ENCODE measurements around the gene NGB.
"Not testable (repeated sequence)": the region's sequence is repeated elsewhere in the genome, so short reads cannot be mapped to it uniquely, and the experiment has no call there.

NGB gene, protein sequence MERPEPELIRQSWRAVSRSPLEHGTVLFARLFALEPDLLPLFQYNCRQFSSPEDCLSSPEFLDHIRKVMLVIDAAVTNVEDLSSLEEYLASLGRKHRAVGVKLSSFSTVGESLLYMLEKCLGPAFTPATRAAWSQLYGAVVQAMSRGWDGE

DNA sequence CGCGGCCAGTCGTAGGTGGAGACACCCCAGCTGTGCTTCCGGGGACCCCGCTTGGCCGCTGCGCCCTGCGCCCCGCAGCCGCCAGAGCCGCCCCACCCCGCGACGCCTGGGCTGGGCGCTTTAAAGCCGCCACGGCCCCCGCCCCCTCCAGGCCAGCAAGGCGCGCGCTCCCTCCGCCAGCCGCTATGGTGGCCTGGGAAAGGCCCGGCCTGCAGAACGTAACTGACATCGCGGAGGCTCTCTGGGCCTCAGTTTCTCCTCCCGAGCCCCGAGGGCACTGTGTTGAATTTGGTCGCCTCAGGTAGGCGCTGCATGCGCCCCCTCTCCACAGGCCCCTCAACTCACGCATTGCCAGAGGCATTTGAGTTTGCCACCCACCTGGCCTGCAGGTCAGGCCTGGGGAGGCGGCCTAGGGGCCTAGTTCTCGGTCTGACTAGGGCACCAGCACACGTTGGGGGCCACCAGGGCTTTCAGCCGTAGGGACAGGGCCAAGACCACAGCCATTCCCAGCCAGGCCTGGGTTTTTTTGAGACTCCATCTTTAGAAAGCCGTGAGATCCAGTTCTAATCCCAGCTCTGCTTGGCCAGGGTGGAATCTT is at the start of gene NGB:
TSS of gene NGB (minus strand) at position 94 of the 598 bp plus-strand sequence. CDS start 269 bp downstream, outside the sequence.
- no peak for DNase-seq

DNA sequence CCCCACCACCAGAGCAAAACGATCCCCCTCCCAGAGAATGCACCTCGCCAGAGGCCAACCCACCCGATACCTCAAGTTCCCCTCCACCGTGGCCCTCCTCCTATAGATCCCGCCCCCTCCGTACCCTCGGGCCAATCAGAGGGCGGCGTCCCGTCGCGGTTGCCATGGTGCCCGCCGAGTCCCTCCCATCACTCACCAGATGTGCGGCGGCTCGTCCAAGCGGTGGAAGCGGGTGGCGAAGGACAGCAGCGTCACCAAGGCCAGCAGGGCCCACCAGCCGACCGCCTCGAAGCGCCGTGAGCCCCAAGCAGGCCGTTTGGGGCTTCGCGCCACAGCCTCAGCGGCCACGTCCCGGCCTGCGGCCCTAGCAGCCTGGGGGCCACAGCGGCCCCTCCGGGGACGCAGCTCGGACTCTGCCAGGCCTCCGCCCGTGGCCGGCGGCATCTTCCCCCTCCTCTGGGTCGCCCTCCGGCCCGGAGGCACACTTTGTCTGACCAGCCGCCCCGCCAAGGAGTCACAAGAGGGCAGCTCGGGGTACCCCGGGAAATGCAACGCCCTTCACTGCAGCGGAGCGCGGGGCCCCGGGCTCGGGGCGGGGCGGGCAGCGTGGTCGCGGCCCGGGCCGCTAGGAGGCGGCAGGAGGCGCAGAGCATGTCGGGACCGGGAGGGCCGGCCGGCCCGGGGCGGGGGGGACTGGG is 49.4 kb upstream of the NGB start, which contains the start of gene POMT2:
TSS of gene POMT2 (minus strand) at position 646 of the 698 bp plus-strand sequence. CDS start at position 444, 202 bp downstream.
- DNase-seq = peak; percentile 97

DNA sequence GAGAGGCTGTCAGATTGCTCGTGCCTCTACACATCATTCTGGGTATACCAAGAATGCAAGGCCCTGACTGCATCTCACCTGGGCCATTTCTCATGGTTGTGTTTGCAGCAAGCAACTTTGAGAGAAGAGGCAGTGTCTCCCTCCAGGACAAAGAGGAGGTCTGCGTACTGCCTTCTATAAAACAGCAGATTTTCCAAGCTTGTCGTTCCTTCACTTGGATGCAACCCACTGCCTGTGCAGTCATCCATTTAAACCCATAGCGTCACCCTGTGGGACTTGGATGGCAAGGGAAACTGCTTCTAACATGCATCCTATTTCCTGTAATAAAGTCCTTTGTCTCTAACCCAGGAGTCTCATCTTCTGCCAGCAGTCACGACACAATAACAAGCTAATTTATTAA is 48.4 kb upstream of the NGB start:
- DNase-seq = peak; percentile 61

DNA sequence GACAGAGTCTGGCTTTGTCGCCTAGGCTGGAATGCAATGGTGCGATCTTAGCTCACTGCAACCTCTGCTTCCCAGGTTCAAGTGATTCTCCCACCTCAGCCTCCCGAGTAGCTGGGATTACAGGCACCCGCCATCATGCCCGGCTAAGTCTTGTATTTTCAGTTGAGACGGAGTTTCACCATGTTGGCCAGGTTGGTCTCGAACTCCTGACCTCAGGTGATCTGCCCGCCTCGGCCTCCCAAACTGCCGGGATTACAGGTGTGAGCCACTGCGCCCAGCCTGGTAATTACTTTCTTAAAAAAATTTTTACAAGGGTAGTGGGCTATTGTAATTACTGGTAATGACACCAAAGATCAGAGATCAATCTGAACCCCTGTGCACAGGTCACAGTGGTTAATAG is 47.8 kb upstream of the NGB start:
- not testable (repeated sequence) for DNase-seq

DNA sequence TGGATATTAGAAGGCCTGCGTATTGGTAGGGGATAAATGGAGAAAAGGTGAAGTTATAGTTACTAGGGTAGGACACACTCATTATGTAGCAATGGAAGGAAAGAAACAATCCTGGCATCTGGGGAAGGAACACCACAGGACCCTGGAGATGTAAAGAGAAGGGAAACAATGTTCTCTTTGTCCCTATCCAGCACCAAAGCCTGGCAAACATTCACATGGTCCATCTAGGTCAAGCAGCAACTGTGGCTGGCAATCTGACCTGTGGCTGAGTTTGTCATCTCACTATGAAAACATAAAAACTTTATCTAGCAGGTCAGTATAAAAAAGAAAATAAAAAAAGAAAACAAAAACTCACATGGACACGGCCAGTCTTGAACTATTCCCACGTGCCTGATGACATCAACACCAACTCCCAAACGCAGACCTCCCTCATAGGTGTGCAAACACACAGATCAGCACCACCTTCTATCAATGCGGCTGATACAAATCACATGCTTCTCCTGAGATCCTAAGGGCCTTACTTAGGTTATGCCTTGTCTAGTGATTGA is 47.1 kb upstream of the NGB start:
- DNase-seq = peak; percentile 42

DNA sequence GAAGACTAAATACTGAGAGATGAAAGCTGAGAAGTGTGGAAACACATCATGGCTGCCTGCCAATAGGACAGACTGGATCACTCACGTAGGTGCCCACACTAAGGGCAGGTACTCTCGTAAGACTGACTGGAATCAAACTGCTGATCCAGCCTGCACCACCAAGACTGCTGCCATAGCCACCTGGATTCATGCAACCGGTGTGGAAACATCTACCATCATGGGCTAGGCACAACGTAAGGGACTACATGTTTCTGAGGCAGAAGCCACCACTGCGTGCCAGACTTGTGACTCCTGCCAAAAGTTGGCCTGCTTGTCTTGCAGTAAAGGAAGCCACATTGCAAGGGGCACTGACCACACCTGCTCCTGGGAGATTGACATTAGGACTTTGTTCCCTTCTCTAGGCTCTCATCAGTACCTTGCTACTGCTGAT is 45.9 kb upstream of the NGB start:
- no peak for DNase-seq

DNA sequence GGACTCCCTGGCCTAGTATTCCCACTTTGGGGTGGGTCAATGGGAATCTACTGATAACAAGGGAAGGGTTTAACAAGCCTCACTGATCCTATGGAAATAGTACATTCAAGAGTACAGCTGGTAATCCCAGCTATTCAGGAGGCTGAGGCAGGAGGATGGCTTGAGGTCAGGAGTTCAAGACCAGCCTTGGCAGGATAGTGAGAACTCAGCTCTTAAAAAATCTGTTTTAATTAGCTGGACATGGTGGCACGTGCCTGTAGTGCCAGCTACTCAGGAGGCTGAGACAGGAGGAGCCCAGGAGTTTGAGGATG is 45.1 kb upstream of the NGB start:
- no peak for DNase-seq

DNA sequence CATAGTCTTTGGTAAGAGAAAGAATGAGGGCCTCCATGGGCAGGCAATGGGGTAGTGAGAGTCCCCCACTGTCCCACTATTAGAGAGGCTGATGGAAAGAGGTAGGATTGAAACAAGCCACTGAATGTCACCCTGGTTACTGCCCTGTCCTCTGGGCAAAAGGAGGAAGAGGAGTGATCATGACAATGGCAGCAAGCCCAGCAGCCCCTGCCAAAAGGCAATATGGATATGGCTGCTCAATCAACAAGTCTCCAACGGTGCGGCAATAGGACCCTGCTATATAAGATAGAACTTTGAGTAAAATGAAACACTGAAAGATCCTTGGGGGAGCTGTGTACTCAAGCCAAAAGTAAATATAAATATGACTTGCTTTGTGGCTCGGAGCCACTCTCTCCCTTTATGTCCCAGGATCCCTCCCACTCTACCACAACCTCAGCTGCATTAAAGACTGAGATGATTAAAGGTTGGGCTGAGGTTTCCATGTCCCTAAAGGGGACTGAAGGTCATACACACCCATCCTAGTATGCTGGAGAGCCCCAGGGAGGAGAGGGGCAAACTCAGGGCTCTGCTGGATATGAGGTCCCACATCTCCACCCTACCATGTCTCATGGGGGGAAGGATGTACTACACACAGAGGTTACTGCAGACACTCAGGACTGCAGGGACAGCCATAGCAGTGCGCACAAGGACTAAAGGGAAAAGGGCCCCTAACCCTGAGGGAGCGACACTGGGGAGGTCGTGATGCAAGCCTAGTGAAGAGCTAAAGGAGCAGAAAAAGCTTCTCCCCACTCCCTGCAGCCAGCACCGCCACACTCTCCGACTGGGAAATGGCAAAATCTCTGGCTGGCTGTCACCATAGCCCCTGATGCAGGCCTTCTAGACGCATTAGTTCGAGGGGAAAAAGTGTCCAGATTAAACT is 43.8 kb upstream of the NGB start:
- no peak for DNase-seq

DNA sequence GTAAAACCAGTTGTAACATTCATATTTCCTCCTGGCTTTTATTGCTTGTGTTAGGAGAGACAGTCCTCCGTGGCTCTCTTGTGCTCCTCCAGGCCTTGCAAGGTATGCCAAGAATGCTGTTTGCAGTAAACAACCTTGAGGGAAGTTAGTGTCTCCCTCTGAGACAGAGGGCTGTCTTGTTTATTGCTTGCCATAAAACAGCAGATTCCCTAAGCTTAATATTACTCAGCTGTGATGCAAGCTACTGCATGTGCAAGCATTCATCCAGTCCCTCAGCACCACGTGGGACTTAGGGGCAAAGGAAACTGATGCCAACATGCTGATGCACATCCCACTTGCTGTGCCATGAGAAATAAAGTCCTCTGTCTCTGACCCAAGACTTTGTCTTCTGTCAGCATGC is 43.0 kb upstream of the NGB start:
- DNase-seq = no peak

DNA sequence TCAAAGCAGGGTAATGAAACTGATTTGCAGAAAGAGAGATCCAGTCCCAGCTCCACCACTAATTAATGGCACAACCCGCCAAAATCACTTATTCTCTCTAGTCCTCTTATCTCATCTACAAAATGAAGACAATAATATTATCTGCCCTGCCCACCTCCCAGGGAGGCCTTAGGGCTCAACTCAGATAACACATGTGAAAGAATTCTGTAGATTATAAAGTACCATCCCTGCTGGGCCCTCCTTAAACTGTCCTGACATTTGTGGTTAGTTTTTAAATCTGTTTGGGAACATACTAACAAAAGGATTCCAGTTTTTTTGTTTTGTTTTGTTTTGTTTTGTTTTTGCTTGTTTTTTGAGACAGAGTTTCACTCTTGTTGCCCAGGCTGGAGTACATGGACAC is 42.4 kb upstream of the NGB start:
- DNase-seq = no peak

DNA sequence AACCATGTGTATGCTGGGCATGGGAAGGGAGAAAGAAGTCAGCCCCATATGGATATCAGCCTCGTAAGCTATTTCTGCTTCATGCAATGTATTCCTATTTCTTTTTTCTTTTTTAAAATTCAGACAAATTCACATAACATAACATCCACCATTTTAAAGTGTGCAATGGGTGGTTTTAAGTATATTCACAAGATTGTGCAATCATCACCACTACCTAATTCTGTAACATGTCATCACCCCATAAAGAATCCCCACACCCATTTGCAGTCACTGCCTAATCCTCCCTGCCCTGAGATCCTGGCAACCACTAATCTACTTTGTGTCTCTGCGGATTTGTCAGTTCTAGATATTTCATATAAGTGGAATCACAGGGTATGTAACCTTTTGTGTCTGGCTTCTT is 40.2 kb upstream of the NGB start:
- DNase-seq = no peak

DNA sequence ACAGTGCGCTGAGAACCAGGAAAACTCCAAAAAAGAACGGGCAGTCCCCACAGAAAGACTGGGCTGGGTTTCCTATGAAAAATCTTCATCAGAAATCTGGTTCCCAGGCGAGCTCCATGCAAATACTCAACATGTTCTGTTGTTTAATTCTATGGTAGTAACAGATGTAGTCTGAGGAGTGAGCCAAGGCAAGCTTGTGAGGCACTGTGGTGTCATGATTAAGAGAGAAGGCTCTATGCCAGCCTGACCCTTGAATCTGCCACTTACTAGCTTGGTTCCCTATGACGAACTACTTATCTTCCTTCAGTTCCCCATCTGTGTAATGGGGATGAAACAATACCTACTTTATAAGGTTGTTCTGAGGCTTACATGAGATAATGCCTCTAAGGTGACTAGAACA is 39.0 kb upstream of the NGB start:
- no peak for DNase-seq

DNA sequence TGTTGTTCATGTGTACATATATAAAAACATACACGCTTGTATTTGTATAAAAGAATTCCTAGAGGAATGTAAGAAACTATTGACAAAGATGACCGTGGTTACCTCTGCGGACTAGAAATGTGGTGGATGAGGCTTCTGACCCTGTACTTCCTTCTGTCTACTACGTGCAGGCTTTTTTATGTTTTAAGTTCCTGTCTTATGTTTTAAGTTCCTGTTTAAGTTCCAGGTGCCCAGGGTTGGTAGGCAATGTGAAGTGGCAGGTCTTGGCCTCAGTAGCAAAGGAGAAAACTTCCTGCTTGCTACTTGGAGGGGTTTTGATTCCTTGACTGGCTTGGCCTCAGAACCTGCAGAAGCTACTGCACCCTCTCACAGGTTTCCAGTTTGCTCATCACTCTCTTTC is 38.1 kb upstream of the NGB start:
- no peak for DNase-seq

DNA sequence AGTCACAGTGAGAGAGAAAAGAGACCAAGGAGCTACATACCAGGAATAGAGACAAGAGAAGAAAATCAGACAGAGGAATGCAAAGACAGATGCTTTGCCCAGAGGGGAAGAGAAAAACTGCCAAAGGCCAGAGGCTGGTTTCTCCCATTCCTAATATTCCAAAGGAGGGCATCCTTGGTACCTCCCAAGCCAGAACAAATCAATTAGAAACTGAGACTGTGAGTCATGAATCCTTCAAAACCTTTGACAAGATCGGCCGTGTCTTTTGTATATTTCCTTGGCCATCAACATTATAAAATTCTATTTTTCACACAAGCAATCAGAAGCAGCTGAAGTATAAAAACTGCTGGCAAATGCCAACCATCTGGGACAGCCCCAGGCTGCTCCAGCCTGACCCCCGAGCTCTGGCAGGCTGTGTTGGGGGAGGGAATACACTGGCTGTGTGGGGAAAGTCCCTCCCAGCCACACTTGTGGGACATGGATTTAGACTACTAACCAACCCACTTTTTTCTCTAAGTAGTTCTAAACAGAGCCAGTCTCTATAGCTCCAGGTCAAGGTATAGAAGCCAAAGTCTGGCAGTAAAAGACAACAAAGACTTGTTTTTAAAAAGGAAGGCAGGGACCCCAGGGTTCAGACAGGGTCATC is 36.0 kb upstream of the NGB start:
- peak; percentile 35 for DNase-seq

DNA sequence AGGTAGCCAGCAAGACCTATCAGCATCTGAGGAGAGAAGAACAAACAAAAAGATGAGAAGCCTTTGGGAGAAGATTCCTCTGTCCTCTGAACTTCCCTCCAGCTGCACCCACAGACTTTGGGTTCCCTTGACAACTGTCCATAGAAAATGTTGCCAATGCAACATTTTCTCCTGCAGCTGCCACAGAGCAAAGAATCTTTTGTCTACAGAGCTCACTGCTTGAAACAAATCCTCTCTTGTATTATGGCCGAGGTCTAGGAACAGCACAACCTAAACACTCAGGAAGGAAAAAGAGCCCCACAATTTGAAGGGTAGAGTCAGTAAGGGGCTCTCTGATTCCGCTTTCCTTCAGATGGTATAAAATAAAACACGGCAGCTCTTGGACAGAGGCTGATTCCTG is 35.4 kb upstream of the NGB start:
- peak; percentile 33 for DNase-seq

DNA sequence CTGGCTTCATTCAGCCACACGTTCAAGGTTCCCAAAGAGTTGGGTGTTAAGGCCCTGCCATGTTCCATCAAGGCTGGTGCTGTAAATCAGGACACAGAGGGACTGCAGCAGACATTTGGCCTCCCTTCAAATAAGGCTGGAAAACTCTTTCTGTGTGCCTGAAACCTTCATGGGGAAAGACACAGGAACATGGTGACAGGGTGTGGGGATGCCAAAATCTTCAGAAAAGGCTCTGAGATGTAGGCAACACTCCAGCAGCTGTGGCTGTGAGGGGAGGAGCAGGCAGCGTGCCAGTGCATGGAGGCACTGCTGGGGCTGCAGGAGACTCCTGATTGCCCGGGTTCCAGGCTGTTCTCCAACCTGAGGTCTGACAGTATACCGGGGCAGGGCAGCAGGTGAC is 34.7 kb upstream of the NGB start:
- no peak for DNase-seq

DNA sequence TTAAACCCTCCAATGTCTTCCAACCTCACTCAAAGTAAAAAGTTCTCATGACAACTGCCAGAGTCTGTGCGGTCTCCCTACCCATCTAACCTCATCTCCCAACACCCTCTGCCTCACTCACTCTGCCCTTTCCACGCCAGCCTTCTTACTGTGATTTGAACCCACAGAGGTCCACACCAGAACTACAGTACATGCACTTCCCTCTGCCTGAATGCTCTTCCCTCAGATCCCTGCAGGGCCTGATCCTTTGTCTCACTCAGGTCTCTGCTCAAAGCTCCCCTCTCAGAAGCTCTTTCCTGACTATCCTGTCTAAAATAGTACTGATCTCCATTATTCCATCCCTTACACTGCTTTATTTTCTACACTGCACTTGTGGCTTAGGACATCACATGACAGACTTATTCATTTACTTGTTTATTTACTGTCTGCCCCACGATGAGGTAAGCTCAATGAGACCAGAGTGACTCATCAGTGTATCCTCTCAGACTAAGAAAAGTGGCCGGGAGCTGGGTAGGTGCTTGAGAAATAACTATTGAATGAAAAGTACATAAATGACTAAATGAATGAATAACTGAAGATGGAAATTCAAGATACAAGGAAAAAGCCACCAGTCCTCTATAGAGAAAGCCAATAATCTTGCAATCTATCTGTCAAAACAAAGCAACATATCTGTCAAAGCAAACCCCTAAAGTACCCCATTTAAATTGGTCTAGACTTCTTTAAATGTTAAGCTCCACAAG is 32.6 kb upstream of the NGB start:
- DNase-seq = no peak

DNA sequence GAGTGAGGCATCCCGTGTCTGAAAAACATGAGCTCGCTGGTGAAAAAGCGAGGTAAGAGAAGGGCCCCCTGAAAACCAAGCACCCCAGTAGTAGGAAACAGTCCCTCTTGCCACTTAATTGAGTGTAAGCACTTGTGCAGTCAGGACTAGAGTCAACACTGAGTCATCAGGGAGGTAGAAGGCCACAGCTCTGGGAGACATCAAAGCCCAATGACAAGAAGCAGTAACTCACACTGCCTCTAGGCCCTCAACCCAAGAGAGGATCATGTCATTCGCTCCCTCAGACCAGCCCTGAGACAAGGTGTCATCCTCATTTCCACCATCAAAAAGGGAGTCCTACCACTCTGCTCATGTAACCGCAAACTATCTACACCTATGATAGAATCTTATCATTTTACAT is 31.9 kb upstream of the NGB start:
- DNase-seq = no peak

DNA sequence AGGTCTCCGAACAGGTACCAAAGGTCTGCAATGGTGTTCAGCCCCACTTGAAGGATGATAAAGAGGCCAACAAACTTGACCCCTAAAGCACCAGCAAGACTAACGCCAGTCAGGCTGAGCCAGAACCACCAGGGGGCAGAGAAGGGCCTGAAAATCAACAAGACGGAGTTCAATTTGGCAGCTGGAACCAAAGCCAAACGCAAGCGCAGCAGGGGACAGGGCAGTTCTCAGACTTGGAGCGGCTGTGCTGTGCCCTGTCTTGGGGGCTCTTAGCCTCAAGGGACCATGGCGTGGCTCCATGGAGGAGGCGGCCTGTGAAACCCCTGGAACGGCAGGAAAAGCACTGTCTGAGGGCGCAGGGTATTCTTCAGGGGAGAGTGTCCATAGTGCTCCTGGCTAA is 30.1 kb upstream of the NGB start:
- DNase-seq = peak; percentile 90

DNA sequence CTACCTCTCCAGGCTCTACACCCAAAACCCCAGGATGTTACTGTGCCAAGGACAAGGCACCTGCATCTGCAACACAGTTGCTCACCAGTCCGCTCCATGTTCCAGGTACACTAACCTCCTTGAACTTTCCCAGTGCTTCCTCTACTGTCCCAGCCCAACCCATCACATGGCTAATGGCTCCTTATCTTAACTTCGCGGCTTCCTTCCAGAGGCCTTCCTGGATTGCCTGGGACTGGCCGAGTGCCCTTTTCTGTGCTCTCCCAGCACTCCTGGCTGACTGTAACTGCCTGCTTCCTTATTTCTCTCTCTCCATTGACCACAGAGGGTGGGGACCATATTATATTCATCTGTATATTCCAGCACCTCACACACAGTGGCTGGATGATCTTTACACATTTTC is 28.8 kb upstream of the NGB start:
- DNase-seq = no peak

DNA sequence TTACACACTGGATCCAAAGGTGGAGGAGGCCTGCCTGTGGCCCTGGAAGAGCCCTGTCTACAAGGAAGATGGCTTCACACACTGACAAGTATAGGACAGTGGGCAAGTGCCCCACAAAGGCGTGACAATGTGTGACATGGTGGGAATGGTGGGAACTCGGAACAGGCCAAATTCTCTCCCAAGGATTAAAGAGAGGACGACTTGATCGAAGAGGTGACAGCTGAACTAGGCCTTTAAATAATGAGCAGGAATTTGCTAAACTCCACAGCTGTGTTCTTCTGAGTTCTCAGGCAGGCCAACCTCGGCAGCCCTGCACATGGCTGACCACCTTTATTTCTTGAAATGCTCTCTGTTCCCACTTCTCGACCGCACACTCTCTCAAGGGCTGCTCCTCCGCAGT is 25.9 kb upstream of the NGB start:
- DNase-seq = no peak

DNA sequence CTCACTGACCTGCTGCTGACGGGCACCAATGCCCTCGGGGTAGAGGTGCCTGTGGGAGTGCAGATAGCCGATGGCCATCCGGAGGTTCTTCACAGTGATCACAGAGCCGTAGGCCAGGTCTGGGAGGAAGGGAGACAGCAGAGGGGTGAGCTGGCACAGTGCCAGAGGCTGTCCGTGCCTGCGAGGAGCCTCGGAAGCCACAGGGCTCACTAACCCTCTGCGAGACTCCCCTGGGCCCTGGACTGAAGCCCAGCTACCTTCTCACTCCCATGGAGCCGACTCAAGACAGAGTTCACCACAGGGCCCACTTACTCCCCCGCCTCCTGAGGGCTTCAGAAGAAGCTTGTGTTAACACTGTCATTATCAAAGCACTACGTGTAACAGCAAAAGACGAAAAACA is 25.1 kb upstream of the NGB start:
- DNase-seq = no peak

Measured in eye (tissue), 1 donor.